B cell (primary cell): ENCODE results near the gene VARS1. TPM values are rescaled to one million over a fixed set of nuclear protein-coding genes. Genes with fewer than 3 reads are reported as not detected.

Experiments
- polyA plus RNA-seq: library from polyadenylated mRNA; depleted of rRNA; stranded (reverse); fragments of >200 nt; gene quantifications from 2 replicates; pipeline ENCODE4 v1.2.3, GENCODE V29; 2012
- small RNA-seq: library from RNA; depleted of rRNA; stranded (forward); fragments of <200 nt; gene quantifications from one replicate; pipeline ENCODE3, GENCODE V24; 2012; ENCODE audit warnings: low replicate concordance, low read depth; ENCODE audit not compliant: insufficient read length
- total RNA-seq, 2 donors: library from RNA; stranded (reverse); fragments of 120-200 nt in 1 of 2; gene quantifications; 1 replicate in 1 of 2; 2 replicates in 1 of 2; pipeline versions ENCODE4 v1.2.3 to v1.2.4, GENCODE V29; 2013 to 2022

VARS1 gene
- total and polyA plus RNA-seq, 2 donors (not counting 1 experiment from before 2014, with no cell fraction given) = 52.3 to 66.8 TPM

Small RNA genes within 50 kb of the gene (small RNA-seq; reads per million reads assigned to genes)
- gene MSH5-SAPCD1 = not detected
- gene RF00019 = not detected
- not detected for gene RNU6-850P
- gene SAPCD1 = not detected
- gene SNORD48 = 1,297 reads per million, percentile 98 among the genes with 10 or more reads in this experiment
- gene SNORD52 = not detected

Other genes starting within 250 kb of the VARS1 start
Only the 30 nearest of the 42 such genes appear.
- 265 and 278 TPM in 2 replicates for gene PRRC2A, start 175.0 kb downstream of the VARS1 start, total RNA-seq
- gene PRRC2A, start 175.0 kb downstream of the VARS1 start, polyA plus RNA-seq = 152 and 153 TPM in 2 replicates
- 345 and 348 TPM in 2 replicates for gene BAG6, start 143.1 kb downstream of the VARS1 start, total RNA-seq
- 252 and 276 TPM in 2 replicates for gene BAG6, start 143.1 kb downstream of the VARS1 start, polyA plus RNA-seq
- 2.6 and 3.6 TPM in 2 replicates for gene APOM, start 139.9 kb downstream of the VARS1 start, total RNA-seq
- gene APOM, start 139.9 kb downstream of the VARS1 start, polyA plus RNA-seq = 11.6 and 11.9 TPM in 2 replicates
- 34.0 and 35.1 TPM in 2 replicates for gene C6orf47, start 135.0 kb downstream of the VARS1 start, total RNA-seq
- gene C6orf47, start 135.0 kb downstream of the VARS1 start, polyA plus RNA-seq = 5.8 and 7.6 TPM in 2 replicates
- 24.2 and 24.3 TPM in 2 replicates for gene GPANK1, start 130.8 kb downstream of the VARS1 start, total RNA-seq
- 18.3 and 22.6 TPM in 2 replicates for gene GPANK1, start 130.8 kb downstream of the VARS1 start, polyA plus RNA-seq
- gene CSNK2B, start 129.7 kb downstream of the VARS1 start, total RNA-seq = 141 and 146 TPM in 2 replicates
- 124 and 142 TPM in 2 replicates for gene CSNK2B, start 129.7 kb downstream of the VARS1 start, polyA plus RNA-seq
- 42.3 and 44.2 TPM in 2 replicates for gene LY6G5B, start 125.8 kb downstream of the VARS1 start, total RNA-seq
- 25.2 and 28.4 TPM in 2 replicates for gene LY6G5B, start 125.8 kb downstream of the VARS1 start, polyA plus RNA-seq
- 0.76 and 2.1 TPM in 2 replicates for gene LY6G5C, start 114.7 kb downstream of the VARS1 start, total RNA-seq
- 0.40 and 3.4 TPM in 2 replicates for gene LY6G5C, start 114.7 kb downstream of the VARS1 start, polyA plus RNA-seq
- 78.3 and 90.3 TPM in 2 replicates for gene ABHD16A, start 92.4 kb downstream of the VARS1 start, total RNA-seq
- gene ABHD16A, start 92.4 kb downstream of the VARS1 start, polyA plus RNA-seq = 97.5 and 97.6 TPM in 2 replicates
- not detected in 2 replicates for gene LY6G6F, start 88.9 kb downstream of the VARS1 start, total RNA-seq
- 0.32 TPM in 1 of 2 replicates, not detected in the other for gene LY6G6F, start 88.9 kb downstream of the VARS1 start, polyA plus RNA-seq
- not detected in 2 replicates for gene LY6G6D, start 80.4 kb downstream of the VARS1 start, total RNA-seq
- not detected in 2 replicates for gene LY6G6D, start 80.4 kb downstream of the VARS1 start, polyA plus RNA-seq
- gene LY6G6C, start 74.0 kb downstream of the VARS1 start, total RNA-seq = not detected in 2 replicates
- 0.13 and 0.30 TPM in 2 replicates for gene LY6G6C, start 74.0 kb downstream of the VARS1 start, polyA plus RNA-seq
- 0.24 and 0.54 TPM in 2 replicates for gene MPIG6B, start 72.4 kb downstream of the VARS1 start, total RNA-seq
- 1.6 and 4.8 TPM in 2 replicates for gene MPIG6B, start 72.4 kb downstream of the VARS1 start, polyA plus RNA-seq
- gene DDAH2, start 66.5 kb downstream of the VARS1 start, total RNA-seq = 51.1 and 59.2 TPM in 2 replicates
- 64.7 and 87.2 TPM in 2 replicates for gene DDAH2, start 66.5 kb downstream of the VARS1 start, polyA plus RNA-seq
- gene CLIC1, start 59.2 kb downstream of the VARS1 start, total RNA-seq = 216 and 221 TPM in 2 replicates
- gene CLIC1, start 59.2 kb downstream of the VARS1 start, polyA plus RNA-seq = 178 and 290 TPM in 2 replicates
- gene MSH5, start 55.7 kb downstream of the VARS1 start, total RNA-seq = 49.9 and 50.1 TPM in 2 replicates
- 51.6 and 64.7 TPM in 2 replicates for gene MSH5, start 55.7 kb downstream of the VARS1 start, polyA plus RNA-seq
- 11.1 and 12.9 TPM in 2 replicates for gene SAPCD1, start 33.1 kb downstream of the VARS1 start, total RNA-seq
- gene SAPCD1, start 33.1 kb downstream of the VARS1 start, polyA plus RNA-seq = 12.9 and 21.5 TPM in 2 replicates
- gene VWA7, start 18.4 kb downstream of the VARS1 start, total RNA-seq = 5.2 and 5.6 TPM in 2 replicates
- gene VWA7, start 18.4 kb downstream of the VARS1 start, polyA plus RNA-seq = 3.2 and 6.0 TPM in 2 replicates
- 45.3 and 52.4 TPM in 2 replicates for gene LSM2, start 11.2 kb upstream of the VARS1 start, total RNA-seq
- 37.7 and 57.4 TPM in 2 replicates for gene LSM2, start 11.2 kb upstream of the VARS1 start, polyA plus RNA-seq
- 2.0 and 2.4 TPM in 2 replicates for gene HSPA1L, start 19.5 kb upstream of the VARS1 start, total RNA-seq
- gene HSPA1L, start 19.5 kb upstream of the VARS1 start, polyA plus RNA-seq = 0.49 and 0.81 TPM in 2 replicates
- 58.8 and 61.2 TPM in 2 replicates for gene HSPA1A, start 19.8 kb upstream of the VARS1 start, total RNA-seq
- 63.3 and 129 TPM in 2 replicates for gene HSPA1A, start 19.8 kb upstream of the VARS1 start, polyA plus RNA-seq
- 79.2 and 89.9 TPM in 2 replicates for gene HSPA1B, start 32.0 kb upstream of the VARS1 start, total RNA-seq
- gene HSPA1B, start 32.0 kb upstream of the VARS1 start, polyA plus RNA-seq = 86.8 and 145 TPM in 2 replicates
- 25.3 and 26.0 TPM in 2 replicates for gene NEU1, start 67.1 kb upstream of the VARS1 start, total RNA-seq
- gene NEU1, start 67.1 kb upstream of the VARS1 start, polyA plus RNA-seq = 35.1 and 47.2 TPM in 2 replicates
- not detected in 2 replicates for gene SLC44A4, start 83.2 kb upstream of the VARS1 start, total RNA-seq
- gene SLC44A4, start 83.2 kb upstream of the VARS1 start, polyA plus RNA-seq = not detected in 2 replicates
- 86.1 and 87.4 TPM in 2 replicates for gene EHMT2, start 101.9 kb upstream of the VARS1 start, total RNA-seq
- gene EHMT2, start 101.9 kb upstream of the VARS1 start, polyA plus RNA-seq = 96.4 and 108 TPM in 2 replicates
- gene ZBTB12, start 106.3 kb upstream of the VARS1 start, total RNA-seq = 8.1 and 8.9 TPM in 2 replicates
- 1.2 and 1.4 TPM in 2 replicates for gene ZBTB12, start 106.3 kb upstream of the VARS1 start, polyA plus RNA-seq
- gene C2, start 132.0 kb upstream of the VARS1 start, total RNA-seq = 1.3 and 3.4 TPM in 2 replicates
- 0.23 and 0.28 TPM in 2 replicates for gene C2, start 132.0 kb upstream of the VARS1 start, polyA plus RNA-seq
- not detected in 2 replicates for gene CFB, start 150.3 kb upstream of the VARS1 start, total RNA-seq
- gene CFB, start 150.3 kb upstream of the VARS1 start, polyA plus RNA-seq = 0.09 TPM in 1 of 2 replicates, not detected in the other
- gene NELFE, start 163.2 kb upstream of the VARS1 start, total RNA-seq = 48.6 and 53.7 TPM in 2 replicates
- gene NELFE, start 163.2 kb upstream of the VARS1 start, polyA plus RNA-seq = 39.0 and 40.0 TPM in 2 replicates
- 119 and 122 TPM in 2 replicates for gene SKIC2, start 163.4 kb upstream of the VARS1 start, total RNA-seq
- 93.1 and 114 TPM in 2 replicates for gene SKIC2, start 163.4 kb upstream of the VARS1 start, polyA plus RNA-seq